Esophagus squamous epithelium (tissue), 4 donors: ENCODE results near the gene USF2.

Experiments
- POLR2A ChIP-seq, 4 donors: fragments of 450-650 bp; IDR thresholded peaks; one replicate each; pipeline ENCODE4 v1.6.1; 2017; ENCODE audit warnings: antibody characterized with exemption in 4 of 4, mild to moderate bottlenecking in 4 of 4, moderate library complexity in 3 of 4
- TF ChIP-seq, protein P1 (sequence below), 6 experiments: fragments of 450-650 bp in 4 of 6; fragments of 200-600 bp in 2 of 6; sonication (generic) in 2 of 6; IDR thresholded peaks; one replicate each; pipeline ENCODE4 v1.5.1; 2016 to 2019; ENCODE audit warnings: antibody characterized with exemption in 6 of 6, mild to moderate bottlenecking in 4 of 6, moderate library complexity in 4 of 6

DNA sequence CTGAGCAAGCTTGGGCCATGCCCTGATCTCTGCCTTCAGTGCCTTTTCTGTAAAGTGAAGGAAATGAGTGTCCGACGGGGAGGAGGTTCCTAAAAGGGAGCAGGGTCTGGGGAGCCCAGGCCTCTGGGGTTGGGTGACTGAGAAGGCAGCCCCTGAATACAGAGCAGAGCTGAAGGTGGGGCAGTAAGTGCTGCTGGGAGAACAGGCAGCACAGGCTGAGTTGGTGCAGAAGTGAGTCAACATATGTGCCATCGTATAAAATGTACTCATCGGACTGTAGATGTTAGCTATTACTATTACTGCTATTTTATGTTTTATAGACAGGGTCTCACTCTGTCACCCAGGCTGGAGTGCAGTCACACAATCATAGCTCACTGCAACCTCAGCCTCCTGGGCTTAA lies 12.5 kb downstream of the USF2 start:
- no peak for TF ChIP-seq POLR2A (IDR thresholded peaks at IDR 0.05)
- TF ChIP-seq, protein P1, sequence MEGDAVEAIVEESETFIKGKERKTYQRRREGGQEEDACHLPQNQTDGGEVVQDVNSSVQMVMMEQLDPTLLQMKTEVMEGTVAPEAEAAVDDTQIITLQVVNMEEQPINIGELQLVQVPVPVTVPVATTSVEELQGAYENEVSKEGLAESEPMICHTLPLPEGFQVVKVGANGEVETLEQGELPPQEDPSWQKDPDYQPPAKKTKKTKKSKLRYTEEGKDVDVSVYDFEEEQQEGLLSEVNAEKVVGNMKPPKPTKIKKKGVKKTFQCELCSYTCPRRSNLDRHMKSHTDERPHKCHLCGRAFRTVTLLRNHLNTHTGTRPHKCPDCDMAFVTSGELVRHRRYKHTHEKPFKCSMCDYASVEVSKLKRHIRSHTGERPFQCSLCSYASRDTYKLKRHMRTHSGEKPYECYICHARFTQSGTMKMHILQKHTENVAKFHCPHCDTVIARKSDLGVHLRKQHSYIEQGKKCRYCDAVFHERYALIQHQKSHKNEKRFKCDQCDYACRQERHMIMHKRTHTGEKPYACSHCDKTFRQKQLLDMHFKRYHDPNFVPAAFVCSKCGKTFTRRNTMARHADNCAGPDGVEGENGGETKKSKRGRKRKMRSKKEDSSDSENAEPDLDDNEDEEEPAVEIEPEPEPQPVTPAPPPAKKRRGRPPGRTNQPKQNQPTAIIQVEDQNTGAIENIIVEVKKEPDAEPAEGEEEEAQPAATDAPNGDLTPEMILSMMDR (IDR thresholded peaks at IDR 0.05), result no peak
